K562 (cell line): ENCODE results near the gene ENKUR. TPM values are rescaled to one million over a fixed set of nuclear protein-coding genes. Genes with fewer than 3 reads are reported as not detected.
A peak's percentile ranks its signal among the peaks of the same experiment; 100 is the strongest.
"Not testable (repeated sequence)": the region's sequence is repeated elsewhere in the genome, so short reads cannot be mapped to it uniquely, and the experiment has no call there.

ENCODE experiments used
- ATAC-seq: fragments of 200-7000 bp; cut with Tn5 transposase; 3 replicates; pipeline ENCODE4 v1.9.1; 2020; ENCODE audit warnings: moderate library complexity
- BruUV-seq: library from RNA; stranded (reverse); fragments of 400-500 nt; replicated peaks from 2 replicates; lab custom pipeline; 2021; lab: Mats Ljungman, UMichigan
- CTCF ChIA-PET: fragments of 300-600 bp; formaldehyde crosslinking; extraction: SDS; loops from one replicate; lab custom pipeline; 2021; ENCODE audit warnings: low intra/inter-chr PET ratio; lab: Yijun Ruan, JAX
- POLR2A ChIA-PET: fragments of 300-600, 350-650 bp; sonication (Branson Sonifier 250); formaldehyde crosslinking; extraction: SDS; loops from one replicate; lab custom pipeline; 2021; ENCODE audit warnings: antibody characterized with exemption, inconsistent platforms; lab: Yijun Ruan, JAX
- DNase-seq, 4 experiments: peaks; one replicate each; pipeline versions ENCODE4 v3.0.0 to v3.0.0-alpha.2; 2011 to 2018; ENCODE audit warnings: low spot score in 3 of 4, mixed read lengths in 3 of 4; ENCODE audit errors: extremely low read depth in 1 of 4
- FAIRE-seq: peaks from 2 replicates; lab custom pipeline; 2011; peaks lifted over from hg19 to GRCh38; lab: Jason Lieb, UNC
- H2AFZ ChIP-seq: 2 replicates; pipeline ENCODE4 v1.6.0; 2011; ENCODE audit warnings: low read depth, low read length, control low read depth, inconsistent platforms
- H3K27ac ChIP-seq: fragments of 200-600 bp; 3 replicates; pipeline ENCODE4 v1.8.0; 2011; ENCODE audit warnings: low read depth, mild to moderate bottlenecking, control low read depth, inconsistent platforms, low read length, moderate library complexity, mixed read lengths; ENCODE audit errors: extremely low read depth
- H3K27me3 ChIP-seq, 2 experiments: fragments of 300-600 bp in 1 of 2; 2 replicates in 1 of 2; 3 replicates in 1 of 2; pipeline versions ENCODE4 v1.6.0 to v1.8.0; 2011; ENCODE audit warnings: inconsistent platforms in 2 of 2, low read length in 2 of 2, mild to moderate bottlenecking in 1 of 2, mixed read lengths in 1 of 2, moderate library complexity in 1 of 2; ENCODE audit not compliant: control insufficient read depth in 2 of 2, insufficient read depth in 2 of 2
- H3K36me3 ChIP-seq: fragments of 300-600 bp; 3 replicates; pipeline ENCODE4 v1.8.0; 2011; ENCODE audit warnings: mild to moderate bottlenecking, low read length, inconsistent platforms; ENCODE audit not compliant: control insufficient read depth, insufficient read depth
- H3K4me1 ChIP-seq, 2 experiments: fragments of 200-600 bp in 1 of 2; replicated peaks in 1 of 2; 2 replicates in 1 of 2; 3 replicates in 1 of 2; pipeline versions ENCODE4 v1.5.1 to v1.8.0; 2011; ENCODE audit warnings: inconsistent platforms in 2 of 2, low read length in 2 of 2, mild to moderate bottlenecking in 1 of 2, mixed read lengths in 1 of 2, moderate library complexity in 1 of 2; ENCODE audit not compliant: control insufficient read depth in 2 of 2, insufficient read depth in 2 of 2
- H3K4me2 ChIP-seq: 2 replicates; pipeline ENCODE4 v1.6.1; 2011; ENCODE audit warnings: low read length, control low read depth, inconsistent platforms, mixed read lengths; ENCODE audit not compliant: insufficient read depth
- H3K4me3 ChIP-seq: fragments of 200-600 bp; sonication (generic), shearing (Covaris generic); 2 replicates; pipeline ENCODE4 v1.5.1; 2016; ENCODE audit warnings: control low read depth, inconsistent platforms
- H3K79me2 ChIP-seq: fragments of 200-600 bp; 3 replicates; pipeline ENCODE4 v1.8.0; 2011; ENCODE audit warnings: low read length, inconsistent platforms; ENCODE audit not compliant: control insufficient read depth, insufficient read depth
- H3K9ac ChIP-seq, 2 experiments: 2 replicates each; pipeline versions ENCODE4 v1.6.0 to v1.6.1; 2011; ENCODE audit warnings: low read depth in 2 of 2, low read length in 2 of 2, control low read depth in 1 of 2, inconsistent platforms in 1 of 2, mild to moderate bottlenecking in 1 of 2, mixed read lengths in 1 of 2; ENCODE audit not compliant: insufficient read depth in 1 of 2
- H3K9me1 ChIP-seq: one replicate; pipeline ENCODE4 v1.6.0; 2011; ENCODE audit warnings: inconsistent platforms, mild to moderate bottlenecking, low read length, moderate library complexity; ENCODE audit not compliant: control insufficient read depth, insufficient read depth
- H3K9me3 ChIP-seq: replicated peaks from 2 replicates; pipeline ENCODE4 v1.5.1; 2011; ENCODE audit warnings: low read depth, low read length, inconsistent platforms; ENCODE audit not compliant: control insufficient read depth, insufficient read depth
- H4K20me1 ChIP-seq: replicated peaks from 2 replicates; pipeline ENCODE4 v1.6.1; 2011; ENCODE audit warnings: low read length, inconsistent platforms, mixed read lengths; ENCODE audit not compliant: control insufficient read depth, insufficient read depth
- BRF1 ChIP-seq: IDR thresholded peaks from 3 replicates; pipeline ENCODE4 v1.6.1; 2011; ENCODE audit warnings: borderline replicate concordance, mild to moderate bottlenecking; ENCODE audit not compliant: insufficient read length; ENCODE audit errors: extremely low read depth
- RAD21 ChIP-seq, 2 experiments: fragments of 250-450 bp in 1 of 2; fragments of 450-650 bp in 1 of 2; sonication (Bioruptor Pico) in 1 of 2; formaldehyde crosslinking in 1 of 2; IDR thresholded peaks in 1 of 2; conservative IDR thresholded peaks in 1 of 2; 2 replicates each; pipeline versions ENCODE4 v1.4.0 to v1.8.0; 2020 to 2022; ENCODE audit warnings: mild to moderate bottlenecking in 2 of 2, moderate library complexity in 1 of 2
- RFX1 ChIP-seq: fragments of 450-650 bp; IDR thresholded peaks from 2 replicates; pipeline ENCODE4 v1.6.1; 2016; ENCODE audit warnings: mild to moderate bottlenecking, moderate library complexity
- TGIF2 ChIP-seq: sonication (generic); formaldehyde crosslinking; IDR thresholded peaks from 2 replicates; pipeline ENCODE4 v1.8.1; 2022; ENCODE audit warnings: mild to moderate bottlenecking, missing genetic modification reagents, moderate library complexity
- WGBS: fragments of 100-300 bp; shearing (Covaris generic); methylation state at CpG from one replicate; pipeline ENCODE4 v1.1.6; 2016; ENCODE audit warnings: low coverage, mixed read lengths; ENCODE audit not compliant: insufficient coverage; ENCODE audit errors: missing lambda C conversion rate; 5-methylcytosine and 5-hydroxymethylcytosine counted together
- in situ Hi-C: fragments of 300-500 bp; cut with MboI; formaldehyde crosslinking; loops from 4 replicates; pipeline ENCODE4 v1.15.0; 2018; ENCODE audit warnings: inconsistent platforms, mixed read lengths
- intact Hi-C: fragments of 100-400 bp; cut with micrococcal nuclease; formaldehyde crosslinking; loops from 2 replicates; pipeline ENCODE4 v1.14.2; 2022
- polyA plus RNA-seq, 8 experiments: library from polyadenylated mRNA; depleted of rRNA in 4 of 8; stranded (reverse) in 5 of 8; unstranded in 3 of 8; fragments of >200 nt; fragmentation: Nextera tagmentation in 2 of 8; fragmentation: Illumina TruSeq in 1 of 8; extraction: Ambion mirVana in 2 of 8; extraction: Trizol in 1 of 8; gene quantifications; 2 replicates each; pipeline versions ENCODE4 v1.2.1 to v1.2.3, GENCODE V29; 2011 to 2014; ENCODE audit warnings: inconsistent platforms in 1 of 8, missing spikeins in 1 of 8
- total RNA-seq, 7 experiments: library from RNA; depleted of rRNA in 6 of 7; stranded (reverse); fragments of >200 nt in 6 of 7; fragmentation: Illumina TruSeq in 2 of 7; extraction: Trizol in 2 of 7; gene quantifications; 2 replicates each; pipeline versions ENCODE4 v1.2.1 to v1.2.3, GENCODE V29; 2011 to 2021; ENCODE audit warnings: low replicate concordance in 1 of 7

ENKUR gene
- total and polyA plus RNA-seq, 9 of the 15 experiments (the other 6 are each of a cell fraction or from before 2014, with no cell fraction given) = 0.06 to 0.46 (median 0.20) TPM

DNA sequence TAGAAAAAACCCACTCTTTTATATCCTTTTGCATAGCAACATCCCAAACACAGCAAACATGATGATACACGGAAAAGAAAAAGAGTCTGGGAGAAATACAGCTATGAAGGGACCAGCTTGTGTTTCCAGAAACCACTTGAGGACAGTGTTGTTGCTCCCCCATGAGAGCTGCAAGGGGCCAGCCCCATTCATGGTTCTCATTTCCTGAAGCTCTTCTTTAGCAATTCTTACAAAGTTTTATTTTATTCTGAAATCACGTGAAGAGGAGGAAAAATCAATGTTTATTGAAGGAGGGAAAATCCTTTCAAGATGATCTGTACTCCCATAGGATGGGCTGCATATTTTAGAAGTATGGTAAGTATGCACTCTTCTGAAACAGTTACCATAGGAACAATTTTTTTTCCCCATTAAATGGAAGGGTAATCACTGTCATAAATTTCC lies 46.1 kb downstream of the ENKUR start:
- Histone ChIP-seq H3K9me1 (no peaks in the 10 kb centered on the region), H3K27ac (no peak overlapping the region), H3K4me1 (no peaks in the 10 kb centered on the region), H3K79me2 (no peaks in the 10 kb centered on the region), H3K4me3 (no peak overlapping the region), H2AFZ (no peak overlapping the region), H3K36me3 (no peaks in the 10 kb centered on the region), H3K27me3 (no peaks in the 10 kb centered on the region), H3K9ac (no peak overlapping the region), H3K4me2 (no peak overlapping the region), H4K20me1 (no peaks in the 10 kb centered on the region), H3K9me3 (no peaks in the 10 kb centered on the region)
- ATAC-seq = no peak
- DNase-seq = no peak
- TF ChIP-seq RAD21 (CRISPR knock-in tag; conservative IDR thresholded peaks at IDR 0.05 in 1 of 2, IDR thresholded peaks at IDR 0.05 in 1 of 2) = no peak
- no peak for TF ChIP-seq TGIF2 (CRISPR knock-in tag)
- TF ChIP-seq BRF1 = no peak
- peak; percentile 38; the same call in 1 of the 2 replicates for TF ChIP-seq RFX1
- no TSS peak for BruUV-seq
- FAIRE-seq = no peak
- in situ Hi-C loops = no loop called here
- CTCF ChIA-PET = no interaction called here
- intact Hi-C loops = no loop called here
- WGBS = 13% methylated on average over 2 of the region's 2 CpGs
- POLR2A ChIA-PET = interaction anchor here (1.7 kb wide), 1 partner anchor 17 kb away, joined by 6 read pairs; no protein-coding TSS in a partner anchor

DNA sequence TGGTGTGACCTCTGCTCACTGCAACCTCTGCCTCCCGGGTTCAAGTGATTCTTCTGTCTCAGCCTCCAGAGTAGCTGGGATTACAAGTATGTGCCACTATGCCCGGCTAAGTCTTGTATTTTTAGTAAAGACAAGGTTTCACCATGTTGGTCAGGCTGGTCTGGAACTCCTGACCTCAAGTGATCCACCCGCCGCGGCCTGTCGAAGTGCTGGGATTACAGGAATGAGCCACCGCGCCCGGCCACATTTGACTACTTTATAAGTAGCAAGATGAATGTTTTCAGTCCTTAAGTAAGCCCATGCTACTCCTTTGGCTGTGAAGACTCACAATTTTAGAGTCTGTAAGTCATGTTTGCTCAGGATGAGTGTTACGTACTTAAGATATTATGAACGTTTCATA lies 47.0 kb downstream of the ENKUR start:
- WGBS = 76% methylated on average over 11 of the region's 11 CpGs
- H3K4me3 ChIP-seq, H3K27ac ChIP-seq, H3K9me3 ChIP-seq, DNase-seq, BruUV-seq, H3K4me2 ChIP-seq, H3K4me1 ChIP-seq, H3K36me3 ChIP-seq, POLR2A ChIA-PET, H4K20me1 ChIP-seq, in situ Hi-C loops, CTCF ChIA-PET, FAIRE-seq, ATAC-seq, H3K79me2 ChIP-seq, H2AFZ ChIP-seq, H3K9me1 ChIP-seq, H3K9ac ChIP-seq, intact Hi-C loops, H3K27me3 ChIP-seq: not testable (repeated sequence)
